ENCODE measurements around the gene COPB1.

DNA sequence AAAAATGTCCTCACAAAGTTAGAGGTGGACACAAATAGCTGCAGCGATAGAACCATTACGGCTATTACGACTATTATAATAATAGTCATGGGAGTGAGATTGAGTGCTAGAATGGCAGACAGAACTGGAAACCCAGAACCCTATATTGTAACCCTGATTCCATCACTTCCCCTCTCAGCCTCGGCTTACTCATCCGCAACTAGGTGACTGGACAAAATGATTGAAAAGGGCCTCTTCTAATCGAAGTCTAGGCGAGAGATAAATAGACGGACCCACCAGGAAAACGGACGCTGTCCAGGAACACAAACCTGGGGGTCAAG, 19.9 kb upstream of the COPB1 start:
- TF ChIP-seq, protein P1, sequence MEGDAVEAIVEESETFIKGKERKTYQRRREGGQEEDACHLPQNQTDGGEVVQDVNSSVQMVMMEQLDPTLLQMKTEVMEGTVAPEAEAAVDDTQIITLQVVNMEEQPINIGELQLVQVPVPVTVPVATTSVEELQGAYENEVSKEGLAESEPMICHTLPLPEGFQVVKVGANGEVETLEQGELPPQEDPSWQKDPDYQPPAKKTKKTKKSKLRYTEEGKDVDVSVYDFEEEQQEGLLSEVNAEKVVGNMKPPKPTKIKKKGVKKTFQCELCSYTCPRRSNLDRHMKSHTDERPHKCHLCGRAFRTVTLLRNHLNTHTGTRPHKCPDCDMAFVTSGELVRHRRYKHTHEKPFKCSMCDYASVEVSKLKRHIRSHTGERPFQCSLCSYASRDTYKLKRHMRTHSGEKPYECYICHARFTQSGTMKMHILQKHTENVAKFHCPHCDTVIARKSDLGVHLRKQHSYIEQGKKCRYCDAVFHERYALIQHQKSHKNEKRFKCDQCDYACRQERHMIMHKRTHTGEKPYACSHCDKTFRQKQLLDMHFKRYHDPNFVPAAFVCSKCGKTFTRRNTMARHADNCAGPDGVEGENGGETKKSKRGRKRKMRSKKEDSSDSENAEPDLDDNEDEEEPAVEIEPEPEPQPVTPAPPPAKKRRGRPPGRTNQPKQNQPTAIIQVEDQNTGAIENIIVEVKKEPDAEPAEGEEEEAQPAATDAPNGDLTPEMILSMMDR (IDR thresholded peaks at IDR 0.05 in 4 of 5, conservative IDR thresholded peaks at IDR 0.05 in 1 of 5) = no peak
- no peak for TF ChIP-seq POLR2A (IDR thresholded peaks at IDR 0.05)
